HG03159 (cell line): ENCODE data around the gene AP2M1.

Source experiments
- ATAC-seq: cut with Tn5 transposase; IDR thresholded peaks from one replicate; pipeline ENCODE4 v1.9.1; 2021; ENCODE audit warnings: mild to moderate bottlenecking, moderate library complexity; ENCODE audit not compliant: unreplicated experiment

The AP2M1 gene

GRCh38 chr3:184177767-184178306 lies 3.2 kb downstream of the AP2M1 start:
- no peak for ATAC-seq

- ATAC-seq, result no peak
These were observed 4.0 kb downstream of the AP2M1 start for GRCh38 chr3:184178521-184179138.

DNA sequence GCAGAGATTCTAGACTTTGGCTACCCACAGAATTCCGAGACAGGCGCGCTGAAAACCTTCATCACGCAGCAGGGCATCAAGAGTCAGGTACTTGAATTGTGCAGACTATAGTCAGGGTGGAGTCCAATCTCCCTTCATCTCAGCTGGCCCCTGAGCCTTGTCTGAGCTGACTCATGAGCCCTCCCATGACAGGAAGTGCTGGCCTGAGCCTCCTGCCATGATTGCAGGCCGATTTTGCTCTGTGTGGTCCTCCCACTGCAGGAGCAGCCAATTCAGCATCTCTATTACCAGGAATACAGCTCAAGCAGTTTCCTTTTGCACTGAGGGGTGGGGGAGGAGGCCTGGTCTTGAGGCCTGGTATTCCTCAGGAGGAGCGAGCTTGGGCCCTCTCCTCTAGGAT lies 5.5 kb downstream of the AP2M1 start:
- ATAC-seq, result no peak

DNA sequence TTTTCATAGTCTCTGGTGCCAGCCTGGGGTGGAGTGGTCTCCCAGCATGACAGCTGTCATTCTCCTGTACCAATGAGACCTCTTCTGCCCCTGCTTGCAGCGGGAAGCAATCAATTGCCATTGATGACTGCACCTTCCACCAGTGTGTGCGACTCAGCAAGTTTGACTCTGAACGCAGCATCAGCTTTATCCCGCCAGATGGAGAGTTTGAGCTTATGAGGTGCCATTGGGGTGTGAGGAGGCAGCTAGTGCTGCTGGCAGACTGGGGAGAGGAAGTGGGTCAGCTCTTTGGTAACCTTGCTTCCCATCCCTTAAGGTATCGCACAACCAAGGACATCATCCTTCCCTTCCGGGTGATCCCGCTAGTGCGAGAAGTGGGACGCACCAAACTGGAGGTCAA lies 6.9 kb downstream of the AP2M1 start:
- ATAC-seq, result no peak

- no peak for ATAC-seq
These were observed 9.0 kb downstream of the AP2M1 start for GRCh38 chr3:184183679-184184078.

DNA sequence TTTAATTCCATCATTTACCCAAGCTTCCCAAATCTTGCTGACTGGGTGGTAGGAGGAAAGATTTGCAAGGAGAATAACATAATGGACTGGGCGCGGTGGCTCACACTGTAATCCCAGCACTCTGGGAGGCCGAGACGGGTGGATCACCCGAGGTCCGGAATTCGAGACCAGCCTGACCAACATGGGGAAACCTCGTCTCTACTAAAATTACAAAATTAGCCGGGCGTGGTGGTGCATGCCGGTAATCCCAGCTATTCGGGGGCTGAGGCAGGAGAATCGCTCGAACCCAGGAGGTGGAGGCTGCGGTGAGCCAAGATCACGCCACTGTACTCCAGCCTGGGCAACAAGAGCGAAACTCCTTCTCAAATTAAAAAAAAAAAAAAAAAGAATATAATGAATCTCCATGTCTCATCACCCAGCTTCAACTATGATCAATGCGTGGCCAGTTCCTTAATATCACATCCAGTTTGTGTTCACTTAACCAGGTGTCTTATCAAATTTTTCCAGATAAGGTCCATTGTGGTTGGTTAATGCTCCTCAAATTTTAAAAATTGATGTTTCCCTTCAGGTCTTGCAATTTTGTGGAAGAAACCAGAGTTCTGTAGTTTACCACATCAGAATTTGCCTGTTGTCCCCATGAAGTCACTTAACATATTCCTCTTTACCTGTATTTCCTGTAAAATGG lies 10.0 kb downstream of the AP2M1 start:
- ATAC-seq, result no peak

GRCh38 chr3:184185461-184186183 lies 11.0 kb downstream of the AP2M1 start:
- ATAC-seq, result peak; percentile 88

GRCh38 chr3:184186184-184186901 lies 11.7 kb downstream of the AP2M1 start, which contains the start of gene ABCF3:
Gene ABCF3 (plus strand): TSS chr3:184186199. CDS start chr3:184186208, 9 bp downstream.
- peak; percentile 26 for ATAC-seq

DNA sequence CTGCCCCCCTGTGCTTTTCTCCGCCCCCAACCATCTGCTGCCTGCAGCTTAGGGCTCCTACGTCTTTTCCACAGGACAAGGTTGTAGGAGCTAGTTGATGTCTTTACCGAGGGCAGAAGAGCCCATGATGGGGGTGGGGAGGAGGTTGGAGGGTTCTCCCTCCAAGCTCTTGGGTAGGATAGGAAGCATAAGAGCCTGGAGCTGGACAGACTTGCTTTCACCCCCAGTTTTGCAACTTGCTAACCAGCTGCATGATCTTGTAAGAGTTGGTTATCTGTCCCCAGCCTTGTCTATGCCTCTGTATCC lies 12.2 kb downstream of the AP2M1 start:
- no peak for ATAC-seq

- no peak for ATAC-seq
These were observed 13.4 kb downstream of the AP2M1 start for GRCh38 chr3:184188080-184188479.

DNA sequence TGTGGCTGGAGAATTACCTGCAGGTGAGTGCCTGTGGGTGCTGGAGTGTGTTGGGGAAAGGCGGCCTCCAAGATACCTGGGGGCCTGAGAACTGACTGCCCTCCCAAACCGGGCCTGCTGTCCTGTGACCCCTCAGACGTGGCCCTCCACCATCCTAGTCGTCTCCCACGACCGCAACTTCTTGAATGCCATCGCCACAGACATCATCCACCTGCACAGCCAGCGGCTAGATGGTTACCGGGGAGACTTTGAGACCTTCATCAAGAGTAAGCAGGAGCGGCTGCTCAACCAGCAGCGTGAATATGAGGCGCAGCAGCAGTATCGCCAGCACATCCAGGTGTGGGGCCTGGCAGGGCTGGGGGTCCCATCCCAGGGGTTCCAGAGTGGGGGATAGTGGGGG lies 14.8 kb downstream of the AP2M1 start:
- no peak for ATAC-seq

DNA sequence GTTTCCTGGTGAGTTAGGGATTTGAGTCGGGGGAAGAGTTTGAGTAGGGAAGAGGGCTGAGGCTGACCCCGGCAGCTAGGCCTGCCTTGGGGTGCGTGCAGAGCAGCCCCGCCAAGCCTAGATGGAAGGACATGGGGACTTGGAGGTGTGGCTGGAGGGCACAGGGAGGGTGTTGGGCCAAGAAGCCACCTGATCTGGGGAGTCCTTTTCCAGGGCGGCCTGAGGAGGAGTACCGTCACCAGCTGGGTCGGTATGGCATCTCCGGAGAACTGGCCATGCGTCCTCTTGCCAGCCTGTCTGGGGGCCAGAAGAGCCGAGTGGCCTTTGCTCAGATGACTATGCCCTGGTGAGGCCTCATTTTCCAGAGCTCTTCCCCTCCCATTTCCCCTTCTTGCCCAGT lies 18.2 kb downstream of the AP2M1 start:
- ATAC-seq, result no peak

- ATAC-seq, result no peak
These were observed 19.4 kb downstream of the AP2M1 start for GRCh38 chr3:184193991-184194539.

GRCh38 chr3:184196536-184196935 lies 21.9 kb downstream of the AP2M1 start:
- no peak for ATAC-seq

DNA sequence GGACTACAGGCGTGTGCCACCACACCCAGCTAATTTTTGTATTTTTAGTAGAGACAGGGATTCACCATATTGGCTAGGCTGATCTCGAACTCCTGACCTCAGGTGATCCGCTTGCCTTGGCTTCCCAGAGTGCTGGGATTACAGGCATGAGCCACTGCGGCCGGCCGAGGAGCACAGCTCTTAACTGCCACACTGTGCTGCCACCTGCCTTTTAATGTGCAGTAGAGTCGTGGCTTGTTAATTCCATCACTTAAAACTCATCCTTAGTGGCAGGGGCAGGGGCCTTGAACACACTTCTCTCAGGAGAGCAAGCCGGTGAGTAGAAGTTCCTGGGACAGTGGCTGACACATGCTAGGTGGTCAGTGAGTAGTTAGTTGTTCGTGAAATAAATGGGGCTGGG lies 23.9 kb downstream of the AP2M1 start:
- ATAC-seq, result no peak

DNA sequence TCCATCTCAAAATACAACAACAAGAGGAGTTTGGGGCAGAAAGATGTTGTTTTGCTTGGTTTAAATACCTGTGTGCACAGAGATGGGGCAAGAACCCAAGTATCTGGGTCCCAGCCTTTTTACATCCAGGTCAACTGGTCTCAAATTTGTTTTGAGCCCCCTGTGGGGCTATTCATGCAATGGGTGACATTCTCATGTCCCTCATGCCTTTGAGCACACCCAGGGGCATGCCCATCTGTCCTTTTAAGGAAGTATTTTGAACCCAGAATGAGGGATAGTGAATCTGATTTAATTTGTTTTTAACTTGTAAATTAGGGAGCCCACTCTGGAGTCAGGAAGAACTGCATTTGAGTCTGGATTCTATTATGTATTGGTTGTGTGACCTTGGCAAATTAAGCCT lies 26.2 kb downstream of the AP2M1 start:
- no peak for ATAC-seq

GRCh38 chr3:184203526-184203925 lies 28.9 kb downstream of the AP2M1 start:
- no peak for ATAC-seq

GRCh38 chr3:184209146-184209923 lies 34.7 kb downstream of the AP2M1 start:
- no peak for ATAC-seq

- no peak for ATAC-seq
These were observed 36.6 kb downstream of the AP2M1 start for GRCh38 chr3:184211297-184211696.

DNA sequence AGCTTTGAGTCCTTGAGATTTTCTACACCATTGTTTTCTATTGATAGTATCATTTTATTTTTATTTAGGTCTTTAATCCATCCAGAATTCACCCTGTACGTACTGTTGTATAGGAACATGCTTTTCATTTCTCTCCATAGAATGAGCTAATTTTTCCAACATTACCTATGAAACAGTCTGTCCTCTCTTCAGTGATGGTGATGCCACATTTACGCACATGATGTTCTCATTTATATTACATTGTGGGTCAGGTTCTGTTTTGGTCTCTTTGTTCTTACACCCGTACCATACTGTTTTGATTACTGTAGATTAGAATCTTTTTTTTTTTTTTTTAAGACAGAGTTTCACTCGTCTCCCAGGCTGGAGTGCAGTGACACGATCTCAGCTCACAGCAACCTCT lies 37.1 kb downstream of the AP2M1 start:
- no peak for ATAC-seq
